Fibroblast of lung (primary cell): ENCODE data around the gene SEMA4C. TPM values are rescaled to one million over a fixed set of nuclear protein-coding genes. Genes with fewer than 3 reads are reported as not detected.

Source experiments
- DNase-seq, 2 donors: peaks; one replicate each; pipeline versions ENCODE4 v3.0.0 to v3.0.0-alpha.2; 2010; ENCODE audit warnings: low read depth in 2 of 2
- H2AFZ ChIP-seq: 2 replicates; pipeline ENCODE4 v1.5.1; 2012; ENCODE audit warnings: low read length, control low read depth, inconsistent platforms
- H3K27ac ChIP-seq: 2 replicates; pipeline ENCODE4 v1.5.1; 2011; ENCODE audit warnings: low read length, control low read depth; ENCODE audit not compliant: insufficient read depth
- H3K27me3 ChIP-seq: 2 replicates; pipeline ENCODE4 v1.5.1; 2011; ENCODE audit warnings: mild to moderate bottlenecking, low read length; ENCODE audit not compliant: control insufficient read depth, insufficient read depth
- H3K36me3 ChIP-seq: 2 replicates; pipeline ENCODE4 v1.5.1; 2011; ENCODE audit warnings: low read length; ENCODE audit not compliant: control insufficient read depth, insufficient read depth
- H3K4me1 ChIP-seq: 2 replicates; pipeline ENCODE4 v1.5.1; 2011; ENCODE audit warnings: low read length; ENCODE audit not compliant: control insufficient read depth, insufficient read depth; ENCODE audit errors: extremely low read depth
- H3K4me2 ChIP-seq: 2 replicates; pipeline ENCODE4 v1.5.1; 2011; ENCODE audit warnings: low read length, control low read depth; ENCODE audit not compliant: insufficient read depth; ENCODE audit errors: extremely low read depth
- H3K4me3 ChIP-seq, 4 experiments: fragments of 200-600 bp in 1 of 4; sonication (generic) in 1 of 4; replicated peaks in 1 of 4; 2 replicates each; pipeline ENCODE4 v1.5.1; 2011 to 2016; ENCODE audit warnings: low read length in 4 of 4, low read depth in 3 of 4, mild to moderate bottlenecking in 3 of 4, control low read depth in 2 of 4, inconsistent platforms in 1 of 4, mixed read lengths in 1 of 4; ENCODE audit not compliant: insufficient read depth in 1 of 4; ENCODE audit errors: control extremely low read depth in 1 of 4
- H3K79me2 ChIP-seq: 2 replicates; pipeline ENCODE4 v1.5.1; 2012; ENCODE audit warnings: mild to moderate bottlenecking, low read length, inconsistent platforms; ENCODE audit not compliant: control insufficient read depth, insufficient read depth
- H3K9ac ChIP-seq: 2 replicates; pipeline ENCODE4 v1.5.1; 2011; ENCODE audit warnings: mild to moderate bottlenecking, low read length, control low read depth; ENCODE audit not compliant: insufficient read depth
- H3K9me3 ChIP-seq: 2 replicates; pipeline ENCODE4 v1.5.1; 2012; ENCODE audit warnings: low read depth, low read length; ENCODE audit not compliant: control insufficient read depth, insufficient read depth
- H4K20me1 ChIP-seq: 2 replicates; pipeline ENCODE4 v1.5.1; 2011; ENCODE audit warnings: low read length; ENCODE audit not compliant: control insufficient read depth, insufficient read depth; ENCODE audit errors: extremely low read depth
- CTCF ChIP-seq, 2 donors: IDR thresholded peaks in 1 of 2; conservative IDR thresholded peaks in 1 of 2; 1 replicate in 1 of 2; 2 replicates in 1 of 2; pipeline ENCODE4 v1.5.1; 2011 to 2012; ENCODE audit warnings: low read length in 2 of 2, control low read depth in 1 of 2, inconsistent platforms in 1 of 2, low read depth in 1 of 2, mild to moderate bottlenecking in 1 of 2
- EZH2 ChIP-seq: IDR thresholded peaks from 2 replicates; pipeline ENCODE4 v1.5.1; 2012; ENCODE audit warnings: low read length, control low read depth, mild to moderate bottlenecking; ENCODE audit errors: missing control alignments
- polyA plus RNA-seq, 2 donors: library from polyadenylated mRNA; depleted of rRNA in 1 of 2; stranded (reverse) in 1 of 2; unstranded in 1 of 2; fragments of >200 nt; gene quantifications; 2 replicates each; pipeline ENCODE4 v1.2.1, GENCODE V29; 2011 to 2012; ENCODE audit warnings: missing spikeins in 1 of 2
- total RNA-seq: library from RNA; depleted of rRNA; stranded (reverse); fragments of >200 nt; gene quantifications from 2 replicates; pipeline ENCODE4 v1.2.1, GENCODE V29; 2014

SEMA4C gene
- total and polyA plus RNA-seq, 2 donors (not counting 1 experiment from before 2014, with no cell fraction given) = 12.7 to 17.5 TPM

GRCh38 chr2:96816836-96817702, 52.8 kb downstream of the SEMA4C start:
- Histone ChIP-seq H3K27ac (no peak overlapping the region), H3K27me3 (no peaks in the 10 kb centered on the region), H2AFZ (peak overlapping the region; percentile 64)

GRCh38 chr2:96816127-96816835, 53.6 kb downstream of the SEMA4C start, which contains the start of gene CNNM3:
CNNM3 (plus strand) TSS chr2:96816268; CDS start chr2:96816278, 10 bp downstream.
- peaks cover 7% of the 10 kb centered on the region for H3K4me1 ChIP-seq
- peaks cover 3% of the 10 kb centered on the region for H3K79me2 ChIP-seq
- H2AFZ ChIP-seq = peak within 1 kb of the TSS; percentile 70
- H3K4me3 ChIP-seq = peak within 1 kb of the TSS; percentile 60 to 71 (median 66)
- no peaks in the 10 kb centered on the region for H4K20me1 ChIP-seq
- no peaks in the 10 kb centered on the region for H3K9me3 ChIP-seq
- no peaks in the 10 kb centered on the region for H3K36me3 ChIP-seq
- no peaks in the 10 kb centered on the region for H3K27me3 ChIP-seq
- H3K4me2 ChIP-seq = peak within 1 kb of the TSS; percentile 98
- H3K27ac ChIP-seq = peak within 1 kb of the TSS; percentile 36
- DNase-seq = peak; percentile 89 to 93
- no peak for TF ChIP-seq EZH2
- TF ChIP-seq CTCF (conservative IDR thresholded peaks at IDR 0.05 in 1 of 2, IDR thresholded peaks at IDR 0.05 in 1 of 2; ENCODE audit: low read depth in 1 of 2, low read length in 2 of 2) = peak; percentile 29 to 41
- H3K9ac ChIP-seq = peak within 1 kb of the TSS; percentile 62

More at GRCh38 chr2:96816836-96817702, 52.8 kb downstream of the SEMA4C start:
- Histone ChIP-seq H3K36me3 (no peaks in the 10 kb centered on the region), H3K4me3 (peak overlapping the region; percentile 54 to 71 (median 66)), H4K20me1 (no peaks in the 10 kb centered on the region), H3K4me1 (peaks cover 7% of the 10 kb centered on the region), H3K79me2 (peaks cover 3% of the 10 kb centered on the region), H3K9ac (peak overlapping the region; percentile 16), H3K4me2 (peak overlapping the region; percentile 98), H3K9me3 (no peaks in the 10 kb centered on the region)
- TF ChIP-seq EZH2 (no peak), CTCF (conservative IDR thresholded peaks at IDR 0.05 in 1 of 2, IDR thresholded peaks at IDR 0.05 in 1 of 2; ENCODE audit: low read depth in 1 of 2, low read length in 2 of 2) (no peak)
- DNase-seq = peak; percentile 18 to 39
